Choroid plexus epithelial cell (primary cell): ENCODE measurements around the gene ZBTB2.

Source experiments
- DNase-seq: peaks from one replicate; pipeline ENCODE4 v3.0.0-alpha.2; 2010; ENCODE audit warnings: low read depth
- H3K4me3 ChIP-seq: 2 replicates; pipeline ENCODE4 v1.5.1; 2011; ENCODE audit warnings: low read depth, mild to moderate bottlenecking, control low read depth, low read length, moderate library complexity
- CTCF ChIP-seq: conservative IDR thresholded peaks from 2 replicates; pipeline ENCODE4 v1.5.1; 2011; ENCODE audit warnings: low read depth, mild to moderate bottlenecking, control low read depth, inconsistent platforms, low read length, moderate library complexity

ZBTB2 gene

GRCh38 chr6:151417477-151417876 lies 26.1 kb upstream of the ZBTB2 start:
- TF ChIP-seq CTCF, result no peak
- no peak for DNase-seq
- H3K4me3 ChIP-seq, result no peak overlapping the region

- no peak for TF ChIP-seq CTCF
- no peak overlapping the region for H3K4me3 ChIP-seq
These were observed 23.4 kb upstream of the ZBTB2 start for GRCh38 chr6:151414641-151415260.

GRCh38 chr6:151413372-151414145 lies 22.2 kb upstream of the ZBTB2 start:
- TF ChIP-seq CTCF, result no peak
- no peak overlapping the region for H3K4me3 ChIP-seq
- no peak for DNase-seq

More at GRCh38 chr6:151414641-151415260, 23.4 kb upstream of the ZBTB2 start:
- no peak for DNase-seq

- no peak overlapping the region for H3K4me3 ChIP-seq
- TF ChIP-seq CTCF, result no peak
- DNase-seq, result no peak
These were observed 21.6 kb upstream of the ZBTB2 start for GRCh38 chr6:151412909-151413308.

GRCh38 chr6:151409679-151410078 lies 18.3 kb upstream of the ZBTB2 start:
- DNase-seq, result no peak
- no peak for TF ChIP-seq CTCF
- H3K4me3 ChIP-seq, result no peak overlapping the region

GRCh38 chr6:151409260-151409659 lies 17.9 kb upstream of the ZBTB2 start:
- TF ChIP-seq CTCF, result no peak
- DNase-seq, result no peak

GRCh38 chr6:151408858-151409257 lies 17.5 kb upstream of the ZBTB2 start:
- TF ChIP-seq CTCF, result no peak
- H3K4me3 ChIP-seq, result no peak overlapping the region
- no peak for DNase-seq

More at GRCh38 chr6:151409260-151409659, 17.9 kb upstream of the ZBTB2 start:
- H3K4me3 ChIP-seq, result no peak overlapping the region
